NB4 (cell line): ENCODE results near the gene CHMP1B.

Experiments used
- POLR2A ChIP-seq: IDR thresholded peaks from 2 replicates; pipeline ENCODE4 v1.6.1; 2011; ENCODE audit warnings: mild to moderate bottlenecking; ENCODE audit not compliant: insufficient read length; ENCODE audit errors: extremely low read depth
- TF ChIP-seq, protein P1 (sequence below): IDR thresholded peaks from one replicate; pipeline ENCODE4 v1.5.1; 2012; ENCODE audit warnings: low read depth, low read length

- TF ChIP-seq, protein P1, sequence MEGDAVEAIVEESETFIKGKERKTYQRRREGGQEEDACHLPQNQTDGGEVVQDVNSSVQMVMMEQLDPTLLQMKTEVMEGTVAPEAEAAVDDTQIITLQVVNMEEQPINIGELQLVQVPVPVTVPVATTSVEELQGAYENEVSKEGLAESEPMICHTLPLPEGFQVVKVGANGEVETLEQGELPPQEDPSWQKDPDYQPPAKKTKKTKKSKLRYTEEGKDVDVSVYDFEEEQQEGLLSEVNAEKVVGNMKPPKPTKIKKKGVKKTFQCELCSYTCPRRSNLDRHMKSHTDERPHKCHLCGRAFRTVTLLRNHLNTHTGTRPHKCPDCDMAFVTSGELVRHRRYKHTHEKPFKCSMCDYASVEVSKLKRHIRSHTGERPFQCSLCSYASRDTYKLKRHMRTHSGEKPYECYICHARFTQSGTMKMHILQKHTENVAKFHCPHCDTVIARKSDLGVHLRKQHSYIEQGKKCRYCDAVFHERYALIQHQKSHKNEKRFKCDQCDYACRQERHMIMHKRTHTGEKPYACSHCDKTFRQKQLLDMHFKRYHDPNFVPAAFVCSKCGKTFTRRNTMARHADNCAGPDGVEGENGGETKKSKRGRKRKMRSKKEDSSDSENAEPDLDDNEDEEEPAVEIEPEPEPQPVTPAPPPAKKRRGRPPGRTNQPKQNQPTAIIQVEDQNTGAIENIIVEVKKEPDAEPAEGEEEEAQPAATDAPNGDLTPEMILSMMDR: no peak
- TF ChIP-seq POLR2A: no peak
Measured at GRCh38 chr18:11884396-11885030, 33.3 kb downstream of the CHMP1B start.
